Measurements from ENCODE around the gene HIPK1. TPM values are rescaled to one million over a fixed set of nuclear protein-coding genes. Genes with fewer than 3 reads are reported as not detected.

The HIPK1 gene
- total RNA-seq, result 22.6 and 23.5 TPM in 2 replicates

DNA sequence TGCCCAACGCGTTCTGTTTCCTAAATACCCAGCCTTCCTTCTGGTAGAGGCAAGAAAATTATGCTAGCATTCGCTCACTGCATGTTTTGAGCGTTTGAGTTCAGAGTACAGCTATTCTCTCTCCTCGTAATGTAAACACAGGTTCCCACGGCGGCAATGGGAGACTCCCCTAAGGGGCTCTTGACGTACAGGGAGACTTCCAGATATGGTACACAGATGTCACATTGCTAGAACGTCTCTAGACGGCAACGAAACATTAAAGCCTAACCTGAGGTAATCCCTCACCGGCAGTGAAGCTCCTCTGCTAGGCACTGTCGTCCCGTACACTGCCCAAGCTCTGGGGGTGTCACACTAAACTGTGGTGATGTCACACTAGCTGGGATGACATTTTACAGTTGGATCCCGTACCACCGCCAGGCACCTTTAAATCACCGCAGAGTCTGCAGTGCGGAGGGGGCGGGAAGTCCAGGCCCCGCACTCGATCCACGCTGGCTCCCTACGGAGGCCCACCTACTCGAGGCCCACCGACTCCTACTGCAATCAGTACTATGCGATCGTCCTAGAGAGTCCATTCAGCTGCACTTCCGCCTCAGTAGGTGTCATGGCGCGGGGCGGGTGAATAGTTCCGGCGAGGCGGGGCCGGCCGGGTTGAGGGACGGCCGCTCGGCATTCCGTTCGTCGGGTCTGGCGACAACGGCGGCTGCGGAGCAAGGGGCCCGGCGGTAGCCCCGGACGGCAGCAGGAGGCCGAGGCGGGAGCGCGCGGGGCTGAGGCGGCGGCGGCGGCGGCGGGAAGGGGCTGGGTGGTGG, at the start of gene HIPK1:
Gene HIPK1 (plus strand): TSS at position 384 of the 809 bp plus-strand sequence.

GRCh38 chr1:113887402-113888175, 41.5 kb upstream of the HIPK1 start, which contains the start of gene BCL2L15:
BCL2L15 (minus strand) TSS chr1:113887581; CDS start chr1:113887375, 206 bp downstream.

DNA sequence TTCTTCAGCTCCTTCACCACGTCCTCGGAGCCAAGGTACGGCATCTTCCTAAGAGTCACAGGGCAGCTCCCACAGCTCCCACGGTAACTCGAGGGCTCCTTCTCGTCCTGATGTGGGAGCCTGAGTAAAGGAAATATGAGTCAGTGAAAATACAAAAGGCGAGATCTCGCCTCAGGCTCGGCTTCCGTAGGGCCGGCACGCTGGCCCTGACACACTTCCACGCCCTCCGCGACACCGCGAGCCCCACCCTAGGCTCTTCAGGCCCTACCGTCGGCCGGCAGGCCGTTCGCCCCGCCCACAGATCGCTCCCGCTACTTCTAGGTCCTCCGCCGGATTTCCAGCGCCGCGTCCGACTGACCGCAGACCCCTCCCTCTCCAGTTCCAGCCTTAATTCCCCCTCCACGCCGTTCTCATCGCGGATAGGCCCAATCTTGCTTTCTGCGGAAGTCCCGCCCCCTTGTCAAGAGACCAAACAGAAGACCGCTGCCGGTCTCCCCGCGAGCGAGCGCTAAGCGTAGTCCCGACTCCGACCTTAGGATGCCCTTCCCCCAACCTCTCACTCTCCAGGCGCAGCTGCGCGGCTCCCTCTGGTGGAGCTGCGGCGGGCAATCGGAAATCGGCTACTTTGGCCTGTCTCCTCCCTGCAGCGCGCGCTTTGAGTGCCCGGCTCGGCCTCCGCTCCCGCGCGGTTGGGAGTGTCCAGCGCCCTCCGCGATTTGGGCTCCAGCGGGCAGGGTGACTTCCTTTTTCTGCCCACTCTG, 24.3 kb upstream of the HIPK1 start, which contains the start of the genes AP4B1 and DCLRE1B:
Gene AP4B1 (minus strand): TSS at position 126 of the 761 bp plus-strand sequence. CDS start 82 bp downstream, at position 44.
Gene DCLRE1B (plus strand): TSS at position 653 of the 761 bp plus-strand sequence. CDS start 261 bp downstream, outside the sequence.

DNA sequence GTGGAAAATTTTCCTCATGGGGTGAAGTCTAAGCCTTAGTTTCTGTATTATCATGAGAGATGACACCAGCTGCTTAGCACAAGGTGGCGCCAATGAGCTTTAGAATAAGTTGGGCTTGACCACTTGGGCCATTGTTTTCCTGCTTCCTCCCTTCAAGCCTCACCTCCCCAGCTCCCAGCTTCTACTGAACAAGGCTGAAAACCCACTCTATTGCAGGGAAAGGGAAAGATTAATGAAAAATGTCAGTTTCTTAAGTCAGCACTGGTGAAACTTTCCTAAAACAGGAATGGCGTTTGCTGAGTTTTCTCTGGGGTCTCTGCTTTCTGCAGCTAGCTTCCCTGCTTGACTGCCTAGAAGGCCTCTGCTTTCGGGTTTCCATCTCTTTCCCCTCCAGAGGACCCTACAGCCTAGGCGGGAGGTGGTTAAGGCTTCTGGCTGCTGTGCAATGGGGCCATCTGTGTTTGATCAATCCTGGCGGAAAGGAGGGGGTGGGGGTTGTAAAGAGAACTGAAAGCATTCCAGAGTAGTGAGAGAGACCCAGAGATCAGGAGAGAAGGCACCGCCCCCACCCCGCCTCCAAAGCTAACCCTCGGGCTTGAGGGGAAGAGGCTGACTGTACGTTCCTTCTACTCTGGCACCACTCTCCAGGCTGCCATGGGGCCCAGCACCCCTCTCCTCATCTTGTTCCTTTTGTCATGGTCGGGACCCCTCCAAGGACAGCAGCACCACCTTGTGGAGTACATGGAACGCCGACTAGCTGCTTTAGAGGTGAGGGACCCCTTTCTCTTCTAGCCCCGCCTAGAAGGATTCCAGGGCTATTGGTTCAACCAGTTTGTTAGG, 50.0 kb downstream of the HIPK1 start, which contains the start of gene OLFML3:
Gene OLFML3 (plus strand): TSS at position 612 of the 840 bp plus-strand sequence. CDS start 43 bp downstream, at position 655.

Other genes with a start within 250 kb of the HIPK1 start
- 33.6 and 36.3 TPM in 2 replicates for gene PHTF1, start 169.8 kb upstream of the HIPK1 start, total RNA-seq
- 5.4 and 12.9 TPM in 2 replicates for gene RSBN1, start 116.8 kb upstream of the HIPK1 start, total RNA-seq
- 0.50 and 1.1 TPM in 2 replicates for gene PTPN22, start 57.6 kb upstream of the HIPK1 start, total RNA-seq
- 0.26 and 0.31 TPM in 2 replicates for gene BCL2L15, start 41.7 kb upstream of the HIPK1 start, total RNA-seq
- gene AP4B1, start 24.5 kb upstream of the HIPK1 start, total RNA-seq, result 13.4 and 17.8 TPM in 2 replicates
- gene DCLRE1B, start 24.0 kb upstream of the HIPK1 start, total RNA-seq, result 1.9 and 3.2 TPM in 2 replicates
- gene OLFML3, start 50.1 kb downstream of the HIPK1 start, total RNA-seq, result 19.6 and 50.0 TPM in 2 replicates
- gene SYT6, start 224.5 kb downstream of the HIPK1 start, total RNA-seq, result not detected in 2 replicates